ENCODE results near the gene MAGEB17. TPM values are rescaled to one million over a fixed set of nuclear protein-coding genes. Genes with fewer than 3 reads are reported as not detected.
"Not testable (repeated sequence)": the region's sequence is repeated elsewhere in the genome, so short reads cannot be mapped to it uniquely, and the experiment has no call there.

Gene MAGEB17
- total RNA-seq, 1 donor from 2014 or later: not detected

- intact Hi-C loops (cut with micrococcal nuclease): no loop called here
- no peak for ATAC-seq
- no peak for DNase-seq
Measured at GRCh38 chrX:16145656-16146055, 21.6 kb upstream of the MAGEB17 start.

GRCh38 chrX:16148896-16149295 is 18.4 kb upstream of the MAGEB17 start:
- ATAC-seq (no peak), DNase-seq (no peak)
- intact Hi-C loops (cut with micrococcal nuclease): no loop called here

GRCh38 chrX:16155581-16156096 is 11.6 kb upstream of the MAGEB17 start:
- no peak for DNase-seq
- ATAC-seq: no peak
- intact Hi-C loops (cut with micrococcal nuclease): no loop called here

- intact Hi-C loops (cut with micrococcal nuclease): no loop called here
- no peak for DNase-seq
- ATAC-seq: no peak
Measured at GRCh38 chrX:16156692-16157331, 10.5 kb upstream of the MAGEB17 start.

- intact Hi-C loops (cut with micrococcal nuclease): no loop called here
- DNase-seq (no peak), ATAC-seq (no peak)
Measured at GRCh38 chrX:16160729-16161128, 6.6 kb upstream of the MAGEB17 start.

- DNase-seq; ATAC-seq; intact Hi-C loops (cut with micrococcal nuclease): not testable (repeated sequence)
Measured at GRCh38 chrX:16161173-16161572, 6.1 kb upstream of the MAGEB17 start.

- intact Hi-C loops (cut with micrococcal nuclease): no loop called here
- DNase-seq (no peak), ATAC-seq (no peak)
Measured at GRCh38 chrX:16162391-16162790, 4.9 kb upstream of the MAGEB17 start.

GRCh38 chrX:16164748-16165147 is 2.5 kb upstream of the MAGEB17 start:
- DNase-seq (no peak), ATAC-seq (no peak)
- intact Hi-C loops (cut with micrococcal nuclease): no loop called here

GRCh38 chrX:16171039-16171438 is 3.8 kb downstream of the MAGEB17 start:
- no peak for DNase-seq
- intact Hi-C loops (cut with micrococcal nuclease): no loop called here
- ATAC-seq: no peak

GRCh38 chrX:16171944-16172343 is 4.7 kb downstream of the MAGEB17 start:
- intact Hi-C loops (cut with micrococcal nuclease): no loop called here
- DNase-seq (no peak), ATAC-seq (no peak)

- ATAC-seq (no peak), DNase-seq (no peak)
- intact Hi-C loops (cut with micrococcal nuclease): no loop called here
Measured at GRCh38 chrX:16172391-16172790, 5.1 kb downstream of the MAGEB17 start.

- no peak for ATAC-seq
- no peak for DNase-seq
- intact Hi-C loops (cut with micrococcal nuclease): no loop called here
Measured at GRCh38 chrX:16175329-16176061, 8.2 kb downstream of the MAGEB17 start.

- intact Hi-C loops (cut with micrococcal nuclease): no loop called here
- DNase-seq (no peak), ATAC-seq (no peak)
Measured at GRCh38 chrX:16177260-16177659, 10.0 kb downstream of the MAGEB17 start.

GRCh38 chrX:16183843-16184242 is 16.6 kb downstream of the MAGEB17 start:
- DNase-seq; intact Hi-C loops (cut with micrococcal nuclease); ATAC-seq: not testable (repeated sequence)

- intact Hi-C loops (cut with micrococcal nuclease): no loop called here
- ATAC-seq (no peak), DNase-seq (no peak)
Measured at GRCh38 chrX:16185725-16186136, 18.4 kb downstream of the MAGEB17 start.

- ATAC-seq (no peak), DNase-seq (no peak)
- intact Hi-C loops (cut with micrococcal nuclease): no loop called here
Measured at GRCh38 chrX:16186380-16187007, 19.2 kb downstream of the MAGEB17 start.

GRCh38 chrX:16187024-16187760 is 19.9 kb downstream of the MAGEB17 start:
- DNase-seq: no peak
- ATAC-seq: no peak
- intact Hi-C loops (cut with micrococcal nuclease): no loop called here

GRCh38 chrX:16188687-16189086 is 21.4 kb downstream of the MAGEB17 start:
- intact Hi-C loops (cut with micrococcal nuclease): no loop called here
- ATAC-seq (no peak), DNase-seq (no peak)

GRCh38 chrX:16191605-16192004 is 24.3 kb downstream of the MAGEB17 start:
- DNase-seq (no peak), ATAC-seq (no peak)
- intact Hi-C loops (cut with micrococcal nuclease): no loop called here

GRCh38 chrX:16196829-16197228 is 29.5 kb downstream of the MAGEB17 start:
- intact Hi-C loops (cut with micrococcal nuclease): no loop called here
- DNase-seq: no peak
- ATAC-seq: no peak

Measured in left ventricle myocardium superior (tissue), 1 donor.